Ishikawa (cell line): Measurements from ENCODE around the gene HLCS.

ENCODE experiments used
- CEBPB ChIP-seq: IDR thresholded peaks from 2 replicates; pipeline ENCODE4 v1.6.1; 2012
- EGR1 ChIP-seq: IDR thresholded peaks from 2 replicates; pipeline ENCODE4 v1.6.1; 2012
- RAD21 ChIP-seq: IDR thresholded peaks from 2 replicates; pipeline ENCODE4 v1.6.1; 2012; ENCODE audit warnings: low read depth
- ZBTB7A ChIP-seq: IDR thresholded peaks from 2 replicates; pipeline ENCODE4 v1.6.1; 2012; ENCODE audit warnings: low read depth

DNA sequence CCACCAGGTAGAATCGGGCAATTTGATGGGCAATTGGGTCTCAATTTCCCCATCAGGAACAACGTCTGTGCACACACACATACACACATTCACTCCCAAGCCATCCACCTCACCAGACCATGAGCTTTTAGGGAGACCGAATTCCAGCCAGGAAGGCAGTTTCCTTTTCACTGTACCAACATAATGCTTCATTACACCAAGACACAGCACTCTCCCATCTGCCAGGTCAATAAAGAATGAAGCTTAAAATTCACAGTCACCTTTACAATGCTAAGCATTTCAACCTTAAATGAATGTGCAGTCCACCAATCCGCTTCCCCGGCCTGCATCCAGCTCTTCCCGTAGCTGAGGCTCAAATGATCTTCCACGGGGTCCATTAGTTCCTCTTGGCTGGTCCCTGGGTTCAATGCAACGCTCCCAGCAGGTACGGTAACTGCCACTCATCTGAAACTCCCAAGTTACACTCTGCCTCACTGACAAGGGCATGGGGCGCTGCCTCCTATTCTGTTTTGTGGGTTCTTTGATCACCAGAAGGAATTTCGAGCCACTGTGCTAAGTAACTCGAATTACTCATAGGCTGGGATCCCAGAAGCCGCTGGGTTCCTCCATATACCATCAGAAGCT, 162.5 kb downstream of the HLCS start:
- TF ChIP-seq CEBPB, result no peak
- no peak for TF ChIP-seq EGR1
- TF ChIP-seq RAD21, result no peak
- no peak for TF ChIP-seq ZBTB7A
